Ascending aorta (tissue), 2 donors: ENCODE measurements around the gene ABCC11. TPM values are rescaled to one million over a fixed set of nuclear protein-coding genes. Genes with fewer than 3 reads are reported as not detected.

Source experiments
- DNase-seq, 2 donors: peaks; one replicate each; pipeline ENCODE4 v3.0.0-alpha.2; 2019; ENCODE audit warnings: low spot score in 2 of 2
- H3K27ac ChIP-seq, 2 donors: fragments of 200-600 bp; sonication (generic); one replicate each; pipeline ENCODE4 v1.5.1; 2016 to 2017; ENCODE audit warnings: mild to moderate bottlenecking in 1 of 2
- H3K27me3 ChIP-seq: fragments of 200-600 bp; sonication (generic); one replicate; pipeline ENCODE4 v1.5.1; 2017
- H3K36me3 ChIP-seq, 2 donors: fragments of 200-600 bp; sonication (generic); one replicate each; pipeline ENCODE4 v1.5.1; 2016
- H3K4me1 ChIP-seq, 2 donors: fragments of 200-600 bp; sonication (generic); one replicate each; pipeline ENCODE4 v1.5.1; 2016 to 2017; ENCODE audit warnings: mild to moderate bottlenecking in 1 of 2
- H3K4me3 ChIP-seq, 2 donors: fragments of 200-600 bp; sonication (generic); one replicate each; pipeline ENCODE4 v1.5.1; 2016 to 2017; ENCODE audit warnings: mild to moderate bottlenecking in 1 of 2
- H3K9me3 ChIP-seq, 2 donors: fragments of 200-600 bp; sonication (generic); one replicate each; pipeline ENCODE4 v1.5.1; 2016
- intact Hi-C: fragments of 100-400 bp; cut with DNase I; formaldehyde crosslinking; loops from one replicate; pipeline ENCODE4 v1.15.1; 2023
- total RNA-seq: library from RNA; depleted of rRNA; stranded (reverse); fragments of >200 nt; gene quantifications from one replicate; pipeline ENCODE4 v1.1.0, GENCODE V29; 2016
- TF ChIP-seq, protein P1 (sequence below), 3 experiments: fragments of 200-600 bp in 2 of 3; fragments of 450-650 bp in 1 of 3; sonication (generic) in 2 of 3; IDR thresholded peaks; one replicate each; pipeline ENCODE4 v1.5.1; 2016 to 2019; ENCODE audit warnings: antibody characterized with exemption in 3 of 3, mild to moderate bottlenecking in 1 of 3, moderate library complexity in 1 of 3

ABCC11 gene
- total RNA-seq, 1 donor from 2014 or later: not detected

DNA sequence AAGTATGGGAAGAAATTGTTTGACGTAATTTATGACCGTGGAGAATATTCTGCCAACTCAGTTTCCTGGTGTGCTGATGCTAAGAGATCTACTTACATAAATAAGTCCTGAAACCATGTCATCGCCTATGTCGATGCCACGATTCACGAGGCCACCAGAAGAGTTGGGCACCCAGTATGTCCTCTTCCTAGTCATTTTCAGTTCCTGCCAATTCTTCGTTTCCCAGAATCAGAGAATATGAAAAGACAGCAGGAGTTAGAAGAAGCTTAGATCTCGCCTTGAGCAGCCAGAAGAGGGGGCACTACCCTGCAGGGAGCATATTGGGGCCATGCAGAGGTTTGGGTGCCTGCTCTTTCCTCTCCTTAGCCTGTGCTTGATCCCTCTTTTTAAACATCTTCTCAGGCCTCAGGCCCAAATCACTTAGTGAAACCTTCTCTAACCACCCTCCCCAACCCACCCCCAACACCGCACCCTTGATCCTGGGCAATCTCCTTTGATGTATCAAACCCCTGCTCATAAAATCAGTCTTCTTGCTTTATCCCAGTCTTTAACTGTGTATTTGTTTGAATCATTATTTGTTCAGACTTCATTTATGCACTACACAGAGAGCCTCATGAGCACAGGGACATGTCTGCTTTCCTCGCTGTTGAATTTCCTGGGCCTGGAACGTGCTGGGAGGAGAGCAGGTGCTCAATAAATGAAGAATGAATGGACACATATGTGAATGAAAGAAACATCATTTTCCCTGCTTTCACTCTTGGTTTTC, 15.4 kb downstream of the ABCC11 start:
- Histone ChIP-seq H3K4me3 (no peak overlapping the region), H3K27me3 (no peaks in the 10 kb centered on the region), H3K4me1 (no peaks in the 10 kb centered on the region), H3K9me3 (no peaks in the 10 kb centered on the region), H3K36me3 (no peaks in the 10 kb centered on the region), H3K27ac (no peak overlapping the region)
- TF ChIP-seq, protein P1, sequence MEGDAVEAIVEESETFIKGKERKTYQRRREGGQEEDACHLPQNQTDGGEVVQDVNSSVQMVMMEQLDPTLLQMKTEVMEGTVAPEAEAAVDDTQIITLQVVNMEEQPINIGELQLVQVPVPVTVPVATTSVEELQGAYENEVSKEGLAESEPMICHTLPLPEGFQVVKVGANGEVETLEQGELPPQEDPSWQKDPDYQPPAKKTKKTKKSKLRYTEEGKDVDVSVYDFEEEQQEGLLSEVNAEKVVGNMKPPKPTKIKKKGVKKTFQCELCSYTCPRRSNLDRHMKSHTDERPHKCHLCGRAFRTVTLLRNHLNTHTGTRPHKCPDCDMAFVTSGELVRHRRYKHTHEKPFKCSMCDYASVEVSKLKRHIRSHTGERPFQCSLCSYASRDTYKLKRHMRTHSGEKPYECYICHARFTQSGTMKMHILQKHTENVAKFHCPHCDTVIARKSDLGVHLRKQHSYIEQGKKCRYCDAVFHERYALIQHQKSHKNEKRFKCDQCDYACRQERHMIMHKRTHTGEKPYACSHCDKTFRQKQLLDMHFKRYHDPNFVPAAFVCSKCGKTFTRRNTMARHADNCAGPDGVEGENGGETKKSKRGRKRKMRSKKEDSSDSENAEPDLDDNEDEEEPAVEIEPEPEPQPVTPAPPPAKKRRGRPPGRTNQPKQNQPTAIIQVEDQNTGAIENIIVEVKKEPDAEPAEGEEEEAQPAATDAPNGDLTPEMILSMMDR (IDR thresholded peaks at IDR 0.05): peak in 2 of 3 experiments; percentile 17 to 43
- intact Hi-C loops: no loop called here
- DNase-seq: no peak

- intact Hi-C loops: no loop called here
- no peak overlapping the region for H3K27ac ChIP-seq
- TF ChIP-seq, protein P1 (IDR thresholded peaks at IDR 0.05): no peak
- no peaks in the 10 kb centered on the region for H3K4me1 ChIP-seq
- no peaks in the 10 kb centered on the region for H3K27me3 ChIP-seq
- no peaks in the 10 kb centered on the region for H3K9me3 ChIP-seq
- H3K4me3 ChIP-seq: no peak overlapping the region
- H3K36me3 ChIP-seq: no peaks in the 10 kb centered on the region
- DNase-seq: no peak
These were observed 21.9 kb downstream of the ABCC11 start for GRCh38 chr16:48225456-48225855.

DNA sequence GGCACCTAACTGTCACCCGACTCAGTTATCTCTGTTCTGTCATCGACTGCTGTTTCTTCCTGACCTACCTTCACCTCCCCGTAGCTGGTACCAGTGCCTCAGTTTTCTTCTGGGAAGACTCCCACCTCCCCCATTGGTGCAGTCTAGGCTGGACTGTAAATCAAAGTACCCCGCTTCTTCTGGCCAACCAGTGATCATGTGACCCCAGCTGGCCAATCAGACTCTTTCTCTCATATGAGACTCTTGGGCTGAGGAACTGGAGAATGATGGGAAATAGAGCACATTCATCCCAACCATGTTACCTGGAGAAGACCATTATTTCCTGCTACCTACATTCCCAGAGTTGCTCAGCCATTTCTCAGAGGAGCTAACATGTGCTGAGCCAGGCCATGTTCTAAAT, 23.8 kb downstream of the ABCC11 start:
- no peaks in the 10 kb centered on the region for H3K4me1 ChIP-seq

GRCh38 chr16:48220891-48221290, 26.4 kb downstream of the ABCC11 start:
- TF ChIP-seq, protein P1 (IDR thresholded peaks at IDR 0.05): no peak
- Histone ChIP-seq H3K4me3 (no peak overlapping the region), H3K9me3 (no peaks in the 10 kb centered on the region), H3K36me3 (no peaks in the 10 kb centered on the region), H3K4me1 (no peaks in the 10 kb centered on the region), H3K27me3 (no peaks in the 10 kb centered on the region), H3K27ac (no peak overlapping the region)
- intact Hi-C loops: no loop called here
- DNase-seq: no peak

More for the DNA sequence above, 23.8 kb downstream of the ABCC11 start:
- intact Hi-C loops: no loop called here
- H3K9me3 ChIP-seq: no peaks in the 10 kb centered on the region
- no peak for DNase-seq
- no peaks in the 10 kb centered on the region for H3K36me3 ChIP-seq
- no peak overlapping the region for H3K4me3 ChIP-seq
- TF ChIP-seq, protein P1 (IDR thresholded peaks at IDR 0.05): no peak
- no peaks in the 10 kb centered on the region for H3K27me3 ChIP-seq
- no peak overlapping the region for H3K27ac ChIP-seq

GRCh38 chr16:48218473-48218872, 28.9 kb downstream of the ABCC11 start:
- TF ChIP-seq, protein P1 (IDR thresholded peaks at IDR 0.05): no peak
- intact Hi-C loops: no loop called here
- no peak for DNase-seq
- Histone ChIP-seq H3K9me3 (no peaks in the 10 kb centered on the region), H3K27ac (no peak overlapping the region), H3K36me3 (no peaks in the 10 kb centered on the region), H3K27me3 (no peaks in the 10 kb centered on the region), H3K4me3 (no peak overlapping the region), H3K4me1 (no peaks in the 10 kb centered on the region)
